Measurements from ENCODE around the gene ZNF184.

Gene ZNF184

GRCh38 chr6:27479319-27480182 is 6.6 kb upstream of the ZNF184 start:
- DNase-seq (ENCODE audit: low read depth): peak; percentile 77

GRCh38 chr6:27478706-27479318 is 5.9 kb upstream of the ZNF184 start:
- peak; percentile 82 for DNase-seq (ENCODE audit: low read depth)

GRCh38 chr6:27478141-27478705 is 5.3 kb upstream of the ZNF184 start:
- no peak for DNase-seq (ENCODE audit: low read depth)

GRCh38 chr6:27477318-27478013 is 4.6 kb upstream of the ZNF184 start:
- no peak for DNase-seq (ENCODE audit: low read depth)

- no peak for DNase-seq (ENCODE audit: low read depth)
Observed at GRCh38 chr6:27476090-27476489, 3.2 kb upstream of the ZNF184 start.

GRCh38 chr6:27474672-27475071 is 1.8 kb upstream of the ZNF184 start:
- no peak for DNase-seq (ENCODE audit: low read depth)

GRCh38 chr6:27474172-27474465 is 1.2 kb upstream of the ZNF184 start:
- DNase-seq (ENCODE audit: low read depth): no peak

GRCh38 chr6:27472182-27472616 is 706 bp downstream of the ZNF184 start:
- DNase-seq (ENCODE audit: low read depth): peak; percentile 41

- DNase-seq (ENCODE audit: low read depth): no peak
Observed at GRCh38 chr6:27471365-27472115, 1.4 kb downstream of the ZNF184 start.

- DNase-seq (ENCODE audit: low read depth): no peak
Observed at GRCh38 chr6:27470023-27470422, 2.9 kb downstream of the ZNF184 start.

GRCh38 chr6:27468334-27468733 is 4.6 kb downstream of the ZNF184 start:
- no peak for DNase-seq (ENCODE audit: low read depth)

GRCh38 chr6:27452496-27452897 is 20.4 kb downstream of the ZNF184 start:
- DNase-seq (ENCODE audit: low read depth): no peak

GRCh38 chr6:27451660-27452390 is 21.1 kb downstream of the ZNF184 start:
- DNase-seq (ENCODE audit: low read depth): no peak

GRCh38 chr6:27448456-27448855 is 24.4 kb downstream of the ZNF184 start:
- no peak for DNase-seq (ENCODE audit: low read depth)

- no peak for DNase-seq (ENCODE audit: low read depth)
Observed at GRCh38 chr6:27442932-27443331, 30.0 kb downstream of the ZNF184 start.

GRCh38 chr6:27441001-27441400 is 31.9 kb downstream of the ZNF184 start:
- no peak for DNase-seq (ENCODE audit: low read depth)

GRCh38 chr6:27439371-27439770 is 33.5 kb downstream of the ZNF184 start:
- no peak for DNase-seq (ENCODE audit: low read depth)

GRCh38 chr6:27433714-27434113 is 39.2 kb downstream of the ZNF184 start:
- DNase-seq (ENCODE audit: low read depth): no peak

- DNase-seq (ENCODE audit: low read depth): no peak
Observed at GRCh38 chr6:27428966-27429365, 43.9 kb downstream of the ZNF184 start.

GRCh38 chr6:27428502-27428901 is 44.4 kb downstream of the ZNF184 start:
- DNase-seq (ENCODE audit: low read depth): no peak

GRCh38 chr6:27426045-27426620 is 46.8 kb downstream of the ZNF184 start:
- no peak for DNase-seq (ENCODE audit: low read depth)

Data from stimulated activated CD4-positive, alpha-beta T cell treated with anti-CD3 and anti-CD28 coated beads, Interleukin-2, amount 100 ng/mL, for 4 hours (primary cell).